ENCODE data around the gene CCDC86.

Gene CCDC86

DNA sequence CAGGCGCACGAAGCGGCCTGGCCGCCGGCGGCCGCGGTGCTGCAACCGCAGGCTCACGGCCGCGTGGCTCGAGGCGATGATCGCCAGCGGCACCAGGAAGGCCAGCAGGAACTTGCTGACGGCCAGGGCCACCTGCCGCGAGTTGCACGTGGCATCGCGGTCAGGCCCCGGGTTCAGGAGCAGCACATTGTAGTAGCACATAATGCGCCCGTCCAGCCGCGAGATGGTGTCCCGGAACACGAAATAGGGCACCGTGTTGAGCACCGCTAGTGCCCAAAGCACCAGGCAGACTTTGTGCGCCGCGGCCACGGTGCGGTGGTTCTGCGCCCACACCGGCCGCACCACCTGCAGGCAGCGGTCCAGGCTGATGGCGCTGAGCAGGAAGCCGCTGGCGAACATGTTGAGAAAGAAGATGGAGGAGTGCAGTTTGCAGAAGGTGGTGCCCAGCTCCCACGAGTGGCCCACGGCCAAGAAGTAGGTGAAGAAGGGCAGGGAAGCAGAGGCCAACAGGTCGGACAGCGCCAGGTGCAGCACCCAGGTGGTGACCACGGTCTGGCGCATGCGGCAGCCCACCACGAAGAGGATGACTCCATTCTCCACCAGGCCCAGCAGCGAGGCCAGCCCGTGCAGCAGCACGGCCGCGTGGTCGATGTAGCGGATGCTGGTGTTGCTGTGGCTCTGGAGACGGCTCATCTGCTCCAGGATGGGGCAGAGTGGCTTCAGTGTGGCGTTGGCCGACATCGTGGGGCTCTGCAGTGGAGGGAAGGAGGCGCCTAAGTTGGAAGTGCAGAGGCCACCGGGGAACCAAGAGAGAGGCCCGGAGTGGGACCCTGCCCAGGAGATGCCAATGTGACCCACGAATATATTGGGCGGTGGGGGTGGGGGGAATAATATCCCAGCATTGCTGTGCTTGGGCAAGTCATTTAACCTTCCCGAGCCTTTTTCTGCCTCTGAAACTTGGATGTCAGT lies 11.4 kb downstream of the CCDC86 start:
- DNase-seq (ENCODE audit: low spot score): no peak

DNA sequence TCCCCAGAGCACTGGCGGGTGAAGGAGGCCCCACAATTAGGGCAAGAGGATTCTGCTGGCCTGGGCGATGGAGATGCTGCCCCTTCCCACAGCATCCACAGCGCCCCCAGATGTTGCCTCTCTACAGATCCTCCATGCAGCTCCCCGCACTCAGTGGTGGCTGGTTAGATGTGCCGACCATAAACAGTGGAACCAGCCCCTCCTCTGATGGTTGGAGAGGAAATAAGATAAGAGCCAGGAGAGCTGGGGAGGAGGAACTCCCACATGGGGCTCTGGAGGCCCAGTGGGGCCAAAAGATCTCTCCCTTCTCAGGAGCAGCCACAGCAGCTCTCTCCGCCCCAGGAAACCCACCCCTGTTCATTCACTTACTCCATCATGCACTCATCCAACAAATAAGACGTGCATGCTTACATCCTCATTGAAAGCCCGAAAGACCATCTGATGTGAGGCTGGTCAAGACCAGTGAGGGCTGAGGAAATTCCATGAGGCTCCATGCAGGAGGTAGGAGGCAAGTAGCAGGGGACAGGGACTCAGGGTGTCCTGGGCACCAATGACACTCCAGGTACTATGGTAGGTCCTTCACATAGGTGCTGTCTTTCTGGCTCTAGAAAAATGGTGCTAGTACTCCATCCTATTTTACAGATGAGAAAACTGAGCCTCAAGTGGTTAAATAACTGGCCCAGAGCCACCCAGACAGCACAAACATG lies 12.4 kb downstream of the CCDC86 start:
- no peak for DNase-seq (ENCODE audit: low spot score)

DNA sequence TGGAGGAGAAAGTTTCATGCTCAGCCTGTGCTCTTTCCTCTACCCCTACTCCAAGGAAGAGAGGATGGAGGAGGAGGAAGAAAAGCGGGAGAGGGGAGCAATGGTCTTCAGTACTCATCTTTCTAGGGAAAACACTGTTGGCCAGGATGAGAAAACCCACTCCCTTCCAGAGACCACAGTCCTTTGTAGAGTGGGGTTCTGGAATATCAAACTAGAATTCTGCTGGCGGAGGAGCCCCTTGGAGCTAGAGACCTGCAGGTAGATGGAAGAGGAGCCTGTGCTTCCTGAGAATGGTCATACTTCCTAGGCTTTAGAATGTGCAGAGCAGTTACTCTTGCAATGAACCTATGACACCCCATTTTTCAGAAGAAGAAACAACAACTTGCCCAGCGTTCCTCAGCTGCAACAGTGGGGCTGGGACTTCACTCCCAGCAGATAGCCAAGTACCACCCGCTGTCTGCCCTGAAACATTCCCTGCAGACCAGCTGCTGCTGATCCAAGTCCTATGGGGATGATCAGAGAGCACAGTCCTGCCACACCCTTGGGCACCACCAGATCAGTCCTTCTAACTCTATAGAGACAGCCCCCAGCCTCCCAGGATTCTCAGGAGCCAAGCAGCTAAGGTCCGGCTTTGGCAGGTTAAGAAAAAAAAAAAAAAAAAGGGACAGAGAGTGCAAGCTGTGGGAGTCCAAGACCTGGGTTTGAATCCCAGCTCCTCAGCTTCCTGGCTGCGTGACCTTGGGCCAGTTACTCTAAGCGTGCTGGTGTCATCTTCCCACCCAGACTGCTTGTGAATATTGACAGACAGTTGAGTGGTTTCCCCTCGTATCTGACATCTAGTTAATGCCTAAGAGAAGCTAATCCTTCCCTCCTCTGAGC lies 13.2 kb downstream of the CCDC86 start:
- DNase-seq (ENCODE audit: low spot score): no peak

DNA sequence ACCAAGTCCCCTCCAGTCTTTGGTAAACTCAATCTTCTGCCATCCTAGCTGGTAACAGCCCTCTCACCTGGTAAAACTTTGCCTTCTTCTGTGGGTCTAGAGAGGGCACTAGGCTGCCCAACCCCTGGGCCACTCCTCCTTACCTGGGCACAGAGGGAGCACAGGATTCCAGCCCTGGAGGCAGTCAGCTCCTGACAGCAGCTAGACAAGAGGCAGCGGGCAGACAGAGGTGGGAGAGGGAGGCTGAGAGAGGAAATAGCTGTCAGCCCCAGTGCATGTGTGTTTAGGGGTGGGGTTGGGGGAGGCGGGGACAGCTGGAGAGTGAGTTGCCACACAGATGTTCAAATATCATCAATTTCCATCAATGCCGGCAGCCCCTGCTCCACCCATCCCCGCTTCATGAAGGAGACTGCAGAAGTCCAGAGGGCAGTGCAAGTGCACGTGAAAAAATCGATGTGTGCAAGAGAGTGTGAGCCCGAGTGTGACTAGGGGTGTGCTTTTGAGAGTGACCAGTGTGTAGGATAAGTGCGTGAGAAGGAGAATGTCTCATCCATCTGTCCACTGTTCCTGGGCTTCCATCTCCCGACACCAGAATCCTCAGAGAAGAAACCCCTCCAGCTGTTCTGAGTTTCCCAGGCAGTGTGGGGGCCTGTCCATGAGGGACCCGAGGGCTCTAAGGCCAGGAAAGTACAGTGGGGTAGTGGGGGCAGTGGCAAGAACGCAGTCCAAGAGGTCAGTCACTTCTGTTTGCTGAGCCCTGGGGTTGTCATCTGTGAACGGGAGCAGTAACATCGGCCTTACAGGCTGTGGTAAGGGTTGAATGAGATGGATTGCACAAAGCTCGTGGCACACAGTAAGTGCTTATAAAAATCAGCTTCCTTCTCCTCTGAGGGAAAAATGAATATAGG lies 14.1 kb downstream of the CCDC86 start, which contains the start of gene PTGDR2:
PTGDR2 (minus strand) TSS at position 225 of the 908 bp plus-strand sequence. CDS start 2,228 bp downstream, outside the sequence.
- no peak for DNase-seq (ENCODE audit: low spot score)

DNA sequence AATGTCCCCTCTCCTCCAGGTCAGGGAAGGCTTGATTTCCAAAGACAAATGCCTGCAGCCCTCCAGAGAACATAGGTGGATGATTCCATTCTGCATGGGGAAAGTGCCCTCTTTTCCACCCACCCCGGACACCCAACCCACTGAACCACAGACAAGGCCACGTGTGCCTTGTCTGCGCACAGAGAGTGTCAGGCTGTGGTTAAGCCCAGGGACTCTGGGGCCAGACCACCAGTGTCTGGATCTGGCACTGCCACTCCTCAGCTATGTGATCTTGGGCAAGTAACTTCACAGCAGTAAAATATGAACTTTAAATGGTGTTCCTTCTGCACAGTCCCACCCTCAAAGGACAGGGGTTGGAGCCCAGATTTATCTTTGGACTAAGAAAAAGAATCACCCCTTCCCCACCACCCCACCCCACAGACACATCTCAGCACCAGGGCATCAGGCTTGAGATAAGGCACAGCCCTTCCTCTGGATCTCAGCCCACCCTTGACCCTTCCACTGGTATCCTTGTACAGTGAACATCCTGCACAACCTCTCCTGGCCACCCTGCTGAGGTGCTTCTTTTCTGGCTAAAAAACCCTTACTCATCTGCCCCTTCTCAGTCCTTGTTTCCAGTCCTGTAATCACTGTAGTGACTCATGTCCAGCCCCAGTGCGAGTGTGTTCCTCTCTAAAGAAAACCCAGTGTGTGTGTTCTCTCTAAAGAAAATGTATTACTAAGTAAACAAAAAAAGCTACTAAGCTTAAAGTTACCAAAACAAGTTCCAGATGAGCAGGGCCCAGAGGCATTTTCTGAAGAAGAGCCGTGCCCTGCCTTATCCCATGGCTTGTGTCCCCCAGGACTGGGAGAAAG lies 15.7 kb downstream of the CCDC86 start:
- no peak for DNase-seq (ENCODE audit: low spot score)

DNA sequence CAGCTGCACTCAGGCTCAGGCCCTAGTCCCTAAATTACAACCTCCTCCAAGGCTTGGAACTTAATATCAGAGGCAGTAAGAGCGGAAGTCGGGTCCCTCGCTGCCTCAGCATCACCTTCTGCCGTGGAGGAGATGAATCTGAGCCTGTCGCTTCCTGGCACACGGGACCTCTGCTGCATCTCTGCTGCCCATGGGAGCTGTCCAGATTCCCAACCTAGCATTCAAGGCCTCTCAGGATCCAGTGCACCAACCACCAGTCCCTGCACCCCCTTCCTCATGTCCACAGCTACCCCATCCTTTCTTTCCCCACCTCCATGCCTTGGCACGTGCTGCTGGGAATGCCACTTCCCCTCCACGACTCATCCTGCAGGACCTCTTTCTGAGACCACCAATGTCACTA lies 16.3 kb downstream of the CCDC86 start:
- no peak for DNase-seq (ENCODE audit: low spot score)

DNA sequence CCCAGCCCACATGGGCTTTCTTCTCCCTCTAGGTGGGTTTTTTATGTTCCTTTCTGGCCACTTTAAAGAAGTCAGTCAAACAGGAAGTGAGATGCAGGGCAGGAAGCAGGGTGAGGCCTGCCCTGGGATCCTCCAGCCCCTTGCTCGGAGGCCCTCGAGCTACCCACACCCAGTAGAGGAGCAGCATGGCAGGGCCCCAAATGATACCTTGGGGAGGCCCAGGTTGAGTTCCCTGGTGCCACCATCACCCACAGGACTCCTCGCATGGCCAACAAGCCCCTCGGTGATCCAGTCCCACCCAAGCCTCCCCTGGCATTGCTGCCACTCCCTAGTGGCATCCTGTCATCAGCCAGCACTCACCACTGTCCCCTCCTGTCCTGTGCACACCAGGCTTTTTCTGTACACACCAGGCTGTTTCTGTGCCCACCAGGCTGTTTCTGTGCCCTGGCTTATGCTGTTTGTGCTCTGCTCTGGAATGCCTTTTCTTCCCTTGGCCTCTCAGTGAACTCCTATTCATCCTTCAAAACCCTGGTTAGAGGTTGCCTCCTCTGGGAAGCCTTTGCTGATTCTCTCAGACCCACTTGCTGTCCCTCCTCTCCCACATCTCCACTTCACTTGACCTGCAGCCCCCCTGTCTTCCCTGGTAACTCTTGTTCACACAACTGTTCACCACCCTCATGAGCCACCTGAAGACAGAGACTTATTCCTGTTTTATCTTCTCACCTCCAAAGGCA lies 17.0 kb downstream of the CCDC86 start:
- no peak for DNase-seq (ENCODE audit: low spot score)

DNA sequence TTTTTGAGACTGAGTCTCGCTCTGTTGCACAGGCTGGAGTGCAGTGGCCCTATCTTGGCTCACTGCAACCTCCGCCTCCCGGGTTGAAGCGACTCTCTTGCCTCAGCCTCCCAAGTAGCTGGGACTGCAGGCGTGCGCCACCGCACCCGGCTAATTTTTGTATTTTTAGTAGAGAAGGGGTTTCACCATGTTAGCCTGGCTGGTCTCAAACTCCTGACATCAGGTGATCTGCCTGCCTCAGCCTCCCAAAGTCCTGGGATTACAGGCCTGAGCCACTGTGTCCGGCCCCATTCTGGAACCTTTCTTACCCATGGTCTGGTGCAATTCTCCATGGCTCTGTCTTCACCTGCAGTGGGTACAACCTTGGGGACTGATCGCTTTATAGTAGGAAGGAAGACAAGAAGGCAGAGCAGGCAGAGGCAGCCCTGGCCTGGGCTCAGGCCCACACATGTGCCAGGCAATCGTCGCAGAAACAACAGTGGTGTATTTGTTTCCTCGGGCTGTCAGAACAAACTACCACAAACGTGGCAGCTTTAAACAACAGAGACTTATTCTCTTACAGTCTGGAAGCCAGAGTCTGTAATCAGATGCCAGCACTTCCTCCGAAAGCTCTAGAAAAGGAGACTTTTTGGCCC lies 17.8 kb downstream of the CCDC86 start:
- DNase-seq (ENCODE audit: low spot score): peak; percentile 93

DNA sequence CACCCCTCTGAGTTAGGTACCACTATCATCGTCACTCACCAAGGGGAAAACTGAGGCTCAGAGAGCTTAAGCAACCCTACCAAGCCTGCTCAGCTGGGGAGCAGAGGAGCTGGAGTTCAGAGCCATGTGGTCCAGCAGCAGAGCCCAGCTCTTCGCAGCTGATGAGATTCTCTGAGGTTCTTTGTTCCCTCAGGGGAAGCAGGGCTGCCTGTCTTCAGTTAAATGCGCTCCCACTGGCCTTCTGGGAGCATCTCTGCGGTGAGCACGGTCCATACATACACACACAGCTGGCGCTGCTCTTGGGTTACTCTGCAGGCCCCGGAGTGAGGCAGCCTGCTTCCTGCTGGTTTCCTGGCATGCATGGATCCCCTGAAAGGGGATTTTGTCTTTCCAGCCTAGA lies 19.0 kb downstream of the CCDC86 start:
- DNase-seq (ENCODE audit: low spot score): peak; percentile 68

DNA sequence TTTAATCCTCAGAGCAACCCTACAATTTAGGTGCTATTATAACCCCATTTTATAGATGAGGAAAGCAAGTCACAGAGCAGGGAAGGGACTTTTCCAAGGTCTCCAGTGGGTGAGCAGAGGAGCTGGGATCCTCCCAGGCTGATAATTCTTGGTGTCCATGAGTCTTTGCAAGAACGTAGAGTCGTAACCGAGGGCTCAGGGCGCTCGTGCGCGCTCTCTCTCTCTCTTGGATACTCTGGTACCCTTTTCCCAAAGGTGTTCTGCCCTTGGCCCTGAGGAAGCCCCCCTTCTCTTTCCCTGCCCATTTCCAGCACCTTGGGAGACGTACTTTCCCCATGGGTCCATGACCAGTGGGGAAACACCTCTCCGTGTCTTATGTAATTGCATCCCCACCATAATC lies 20.3 kb downstream of the CCDC86 start:
- no peak for DNase-seq (ENCODE audit: low spot score)

DNA sequence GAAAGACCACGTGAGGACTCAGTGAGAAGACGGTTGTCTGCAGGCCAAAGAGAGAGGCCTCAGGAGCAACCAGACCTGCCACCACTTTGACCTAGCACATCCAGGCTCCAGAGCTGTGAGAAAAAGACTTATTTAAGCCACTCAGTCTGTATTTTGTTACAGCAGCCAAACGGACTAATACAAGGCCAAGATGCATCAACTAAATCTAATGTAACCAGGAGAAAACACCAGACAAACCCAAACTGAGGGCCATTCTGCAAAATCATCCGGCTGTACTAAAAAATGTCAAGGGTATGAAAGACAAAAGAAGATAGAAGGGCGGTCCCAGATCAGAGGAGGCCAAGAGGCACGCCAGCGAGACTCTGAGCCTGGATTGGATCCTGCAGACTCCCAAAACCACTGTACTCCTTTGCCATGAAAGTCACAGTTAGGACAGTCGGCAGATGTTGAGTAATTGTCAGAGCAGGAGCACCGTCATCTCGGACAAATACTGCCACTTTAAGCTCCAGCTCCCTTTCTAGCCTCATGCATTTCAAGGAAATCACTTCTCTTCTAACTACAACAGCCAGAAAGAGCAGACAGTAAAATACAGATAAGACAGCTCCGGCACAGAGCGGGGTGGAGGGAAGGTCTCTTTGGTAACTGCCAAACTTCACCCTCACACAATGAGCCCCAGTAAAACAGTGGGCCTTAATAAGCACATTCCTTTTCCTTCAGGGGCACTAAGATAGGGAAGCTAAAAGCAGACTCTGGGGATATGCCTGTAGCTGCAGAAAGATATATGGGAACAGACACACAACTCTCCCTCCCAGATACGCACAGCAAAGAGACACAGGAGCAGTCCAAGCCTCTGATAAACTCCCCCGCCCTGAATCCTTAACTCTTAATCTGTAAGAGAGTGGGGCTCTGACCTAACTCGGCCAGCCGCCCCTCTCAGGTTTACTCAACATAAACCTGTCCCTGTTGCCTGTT lies 21.9 kb downstream of the CCDC86 start:
- DNase-seq (ENCODE audit: low spot score): no peak

DNA sequence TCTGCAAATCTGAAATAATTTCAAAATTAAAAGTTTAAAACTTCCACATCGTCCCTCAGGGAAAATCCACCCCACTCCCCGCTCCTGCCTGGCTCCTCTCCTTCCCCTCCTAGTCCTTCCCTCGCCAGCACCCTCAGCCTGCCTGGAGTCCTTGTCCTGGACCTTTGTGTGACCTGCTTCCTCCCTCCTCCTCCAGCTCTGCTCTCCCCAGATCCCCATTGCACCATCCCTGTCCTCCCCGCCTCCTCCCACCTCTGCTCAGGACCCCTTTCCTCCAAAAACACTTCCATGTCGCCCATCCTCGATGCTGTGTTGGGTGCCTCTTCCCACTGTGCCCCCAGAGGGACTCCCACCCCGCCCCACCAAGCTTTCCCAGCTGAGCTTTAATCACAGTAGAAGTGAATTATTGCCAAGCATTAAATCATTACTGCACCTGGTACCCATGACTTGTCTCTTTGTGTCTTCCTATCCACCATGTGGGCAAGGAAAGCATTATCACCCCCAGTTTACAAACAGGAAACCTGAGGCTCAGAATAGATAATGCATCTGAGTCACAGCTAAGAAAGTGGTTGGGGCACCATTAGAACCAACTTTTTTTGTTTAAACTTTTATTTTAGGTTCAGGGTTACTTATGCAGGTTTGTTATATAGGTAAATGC lies 23.1 kb downstream of the CCDC86 start:
- no peak for DNase-seq (ENCODE audit: low spot score)

DNA sequence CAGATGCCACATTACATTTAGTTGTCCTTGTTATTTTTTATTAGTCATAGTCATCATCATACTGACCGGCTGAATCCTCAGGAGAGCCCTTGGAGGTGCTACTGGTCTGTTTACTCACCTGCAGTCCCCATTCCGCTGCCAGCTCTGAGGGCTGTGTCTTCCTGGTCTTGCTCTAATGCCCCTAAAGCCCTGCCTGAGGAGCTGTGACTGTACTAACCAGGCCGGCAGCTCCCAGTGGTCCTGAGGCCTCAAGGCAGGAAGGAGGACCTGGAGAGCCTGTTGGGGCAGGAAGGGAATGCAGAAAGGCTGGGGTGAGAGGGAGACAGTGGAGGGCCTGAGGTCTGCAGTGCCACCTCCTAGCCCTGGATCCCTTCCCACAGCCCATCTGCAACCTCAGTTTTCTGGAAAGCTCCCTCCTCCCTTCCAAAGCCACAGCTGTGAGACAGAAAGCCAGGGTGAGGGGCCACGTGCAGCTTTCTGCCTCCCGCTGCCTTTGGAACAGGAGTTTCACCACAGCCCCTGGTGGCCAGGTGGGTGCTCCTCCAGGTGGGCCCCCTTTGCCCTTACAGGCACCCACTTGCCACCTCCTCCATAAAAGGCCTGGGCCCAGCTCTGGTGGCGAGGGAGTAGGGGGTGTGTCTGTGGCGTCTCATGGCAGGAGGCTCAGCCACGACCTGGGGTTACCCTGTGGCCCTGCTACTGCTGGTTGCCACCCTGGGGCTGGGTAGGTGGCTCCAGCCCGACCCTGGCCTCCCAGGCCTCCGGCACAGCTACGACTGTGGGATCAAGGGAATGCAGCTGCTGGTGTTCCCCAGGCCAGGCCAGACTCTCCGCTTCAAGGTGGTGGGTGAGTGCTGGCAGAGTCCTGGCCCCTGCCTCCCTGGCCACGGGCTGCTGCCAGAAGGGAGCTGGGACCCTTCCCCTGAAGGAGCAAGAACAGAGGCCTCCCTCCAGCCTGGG lies 25.3 kb downstream of the CCDC86 start, which contains the start of gene ZP1:
ZP1 (plus strand) TSS at position 632 of the 960 bp plus-strand sequence; CDS start at position 652, 20 bp downstream.
- no peak for DNase-seq (ENCODE audit: low spot score)

DNA sequence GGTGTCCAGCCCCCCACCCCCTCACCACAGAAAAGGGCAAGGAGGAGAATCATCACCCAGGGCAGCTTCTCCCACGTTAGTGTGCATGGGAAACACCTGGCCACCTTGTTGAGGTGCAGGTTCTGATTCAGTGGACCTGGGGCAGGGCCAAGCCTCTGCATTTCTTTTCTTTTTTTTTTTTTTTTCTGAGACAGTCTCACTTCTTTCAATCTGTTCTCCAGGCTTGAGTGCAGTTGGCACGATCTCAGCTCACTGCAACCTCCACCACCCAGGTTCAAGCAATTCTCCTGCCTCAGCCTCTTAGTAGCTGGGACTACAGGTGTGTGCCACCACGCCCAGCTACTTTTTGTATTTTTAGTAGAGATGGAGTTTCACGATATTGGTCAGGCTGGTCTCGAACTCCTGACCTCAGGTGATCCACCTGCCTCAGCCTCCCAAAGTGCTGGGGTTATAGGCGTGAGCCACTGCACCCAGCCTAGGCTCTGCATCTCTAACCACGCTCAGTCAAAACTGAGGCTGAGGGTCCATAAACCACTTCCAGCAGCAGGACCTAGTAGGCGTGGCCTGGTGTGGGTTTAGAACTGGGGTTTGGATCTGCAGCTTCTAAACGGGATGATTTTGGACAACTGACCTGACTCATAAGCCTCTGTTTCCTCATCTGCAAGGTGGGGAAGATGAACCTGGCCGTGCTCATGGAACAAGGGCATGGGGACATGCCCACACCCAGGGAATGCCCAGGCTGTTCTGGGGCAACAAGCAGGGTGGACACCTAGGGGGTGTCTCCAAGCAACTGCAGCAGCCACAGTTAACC lies 26.2 kb downstream of the CCDC86 start:
- DNase-seq (ENCODE audit: low spot score): no peak
